Neuronal stem cell (in vitro differentiated cells): ENCODE results near the gene RNU6-9.
A peak's percentile ranks its signal among the peaks of the same experiment; 100 is the strongest.

Experiments
- DNase-seq: peaks from one replicate; pipeline ENCODE4 v3.0.0-alpha.2; 2013; ENCODE audit warnings: low spot score
- H2AFZ ChIP-seq: one replicate; pipeline ENCODE4 v1.6.1; 2013; ENCODE audit warnings: mild to moderate bottlenecking, low read length, inconsistent platforms
- H2AK5ac ChIP-seq: 2 replicates; pipeline ENCODE4 v1.6.1; 2013; ENCODE audit warnings: low read depth, mild to moderate bottlenecking, inconsistent platforms, low read length, moderate library complexity, mixed read lengths
- H2BK120ac ChIP-seq: 2 replicates; pipeline ENCODE4 v1.6.1; 2013; ENCODE audit warnings: low read depth, mild to moderate bottlenecking, inconsistent platforms, low read length, moderate library complexity, mixed read lengths
- H2BK12ac ChIP-seq: one replicate; pipeline ENCODE4 v1.6.1; 2013; ENCODE audit warnings: low read length, inconsistent platforms
- H2BK15ac ChIP-seq: 2 replicates; pipeline ENCODE4 v1.6.1; 2013; ENCODE audit warnings: mild to moderate bottlenecking, low read length, inconsistent platforms, mixed read lengths
- H2BK5ac ChIP-seq: one replicate; pipeline ENCODE4 v1.6.1; 2013; ENCODE audit warnings: inconsistent platforms, mild to moderate bottlenecking, low read length, moderate library complexity
- H3K14ac ChIP-seq: one replicate; pipeline ENCODE4 v1.6.1; 2013; ENCODE audit warnings: low read length, inconsistent platforms
- H3K18ac ChIP-seq: 2 replicates; pipeline ENCODE4 v1.6.1; 2013; ENCODE audit warnings: low read length, inconsistent platforms
- H3K23ac ChIP-seq: 2 replicates; pipeline ENCODE4 v1.6.1; 2013; ENCODE audit warnings: low read depth, mild to moderate bottlenecking, mixed read lengths, low read length, inconsistent platforms; ENCODE audit not compliant: poor library complexity
- H3K27ac ChIP-seq: replicated peaks from 3 replicates; pipeline ENCODE4 v1.5.1; 2013; ENCODE audit warnings: low read length, inconsistent platforms
- H3K27me3 ChIP-seq, 3 experiments: 2 replicates each; pipeline ENCODE4 v1.6.1; 2013; ENCODE audit warnings: low read length in 3 of 3, mild to moderate bottlenecking in 2 of 3, inconsistent platforms in 1 of 3, low read depth in 1 of 3, mixed read lengths in 1 of 3, moderate library complexity in 1 of 3; ENCODE audit not compliant: control insufficient read depth in 3 of 3, insufficient read depth in 3 of 3
- H3K36me3 ChIP-seq, 2 donors: replicated peaks in 1 of 2; 2 replicates each; pipeline ENCODE4 v1.6.1; 2013; ENCODE audit warnings: low read length in 2 of 2; ENCODE audit not compliant: control insufficient read depth in 2 of 2, insufficient read depth in 2 of 2
- H3K4ac ChIP-seq: 2 replicates; pipeline ENCODE4 v1.6.1; 2013; ENCODE audit warnings: inconsistent platforms, mild to moderate bottlenecking, low read length, moderate library complexity
- H3K4me1 ChIP-seq, 2 donors: 1 replicate in 1 of 2; 2 replicates in 1 of 2; pipeline ENCODE4 v1.6.1; 2013; ENCODE audit warnings: low read length in 2 of 2, low read depth in 1 of 2; ENCODE audit not compliant: control insufficient read depth in 2 of 2, insufficient read depth in 1 of 2
- H3K4me2 ChIP-seq: one replicate; pipeline ENCODE4 v1.6.1; 2013; ENCODE audit warnings: mild to moderate bottlenecking, low read length, inconsistent platforms; ENCODE audit not compliant: insufficient read depth, poor library complexity, severe bottlenecking
- H3K4me3 ChIP-seq, 2 donors: 2 replicates each; pipeline ENCODE4 v1.5.1; 2013; ENCODE audit warnings: low read length in 2 of 2, mild to moderate bottlenecking in 2 of 2, inconsistent platforms in 1 of 2, moderate library complexity in 1 of 2
- H3K79me1 ChIP-seq: one replicate; pipeline ENCODE4 v1.6.1; 2013; ENCODE audit warnings: low read depth, mild to moderate bottlenecking, inconsistent platforms, low read length, moderate library complexity
- H3K9ac ChIP-seq: one replicate; pipeline ENCODE4 v1.6.1; 2013; ENCODE audit warnings: mild to moderate bottlenecking, low read depth, low read length, inconsistent platforms; ENCODE audit not compliant: poor library complexity
- H3K9me3 ChIP-seq, 2 donors: replicated peaks in 1 of 2; 2 replicates each; pipeline versions ENCODE3 to v1.6.1; 2013; ENCODE audit warnings: low read length in 2 of 2, mild to moderate bottlenecking in 2 of 2, inconsistent platforms in 1 of 2, low read depth in 1 of 2, mixed read lengths in 1 of 2, moderate library complexity in 1 of 2; ENCODE audit not compliant: control insufficient read depth in 2 of 2, insufficient read depth in 1 of 2
- H4K8ac ChIP-seq: one replicate; pipeline ENCODE4 v1.6.1; 2013; ENCODE audit warnings: low read depth, mild to moderate bottlenecking, inconsistent platforms, low read length, moderate library complexity
- H4K91ac ChIP-seq: one replicate; pipeline ENCODE4 v1.6.1; 2013; ENCODE audit warnings: low read length, low read depth, mild to moderate bottlenecking, inconsistent platforms; ENCODE audit not compliant: poor library complexity
- WGBS, 2 donors: extraction: QIAGEN DNeasy Blood & Tissue Kit; methylation state at CpG; one replicate each; pipeline ENCODE4 v1.1.7; 2013; ENCODE audit warnings: missing lambda C conversion rate in 2 of 2, mixed read lengths in 1 of 2; ENCODE audit not compliant: insufficient read length in 2 of 2, insufficient replicate concordance in 1 of 2; ENCODE audit errors: extremely low coverage in 2 of 2; 5-methylcytosine and 5-hydroxymethylcytosine counted together

Gene RNU6-9

DNA sequence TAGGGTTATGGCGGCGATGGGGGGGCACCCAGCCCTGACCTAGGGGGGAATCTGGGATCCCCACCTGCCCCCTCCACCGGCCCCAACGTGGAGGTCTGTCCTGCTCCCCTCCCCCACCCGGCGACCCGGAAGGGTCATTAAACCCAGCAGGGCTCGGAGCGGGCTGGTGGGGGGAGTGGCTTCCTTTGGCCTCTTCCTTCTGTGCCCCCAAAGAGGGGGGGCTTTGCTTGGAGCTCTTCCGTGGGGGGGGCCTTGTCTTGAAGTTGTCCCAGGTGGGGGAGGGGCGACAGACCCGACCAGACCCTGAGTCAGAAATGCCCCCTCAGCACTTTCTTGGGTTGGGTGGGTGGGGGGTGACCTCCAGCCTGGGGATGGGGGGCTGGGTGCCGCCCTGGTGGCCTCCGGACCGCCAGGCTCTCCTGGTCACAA, 34.1 kb downstream of the RNU6-9 start:
- H3K27ac ChIP-seq: peak overlapping the region; percentile 71
- peak overlapping the region; percentile 97 for H2AFZ ChIP-seq
- H4K8ac ChIP-seq: no peak overlapping the region
- no peak overlapping the region for H2BK12ac ChIP-seq
- H2BK15ac ChIP-seq: peak overlapping the region; percentile 96
- WGBS, 2 donors: no CpG with 5 or more reads among the region's 15 CpGs
- peak overlapping the region; percentile 80 for H3K4me2 ChIP-seq
- H3K9me3 ChIP-seq: no peaks in the 10 kb centered on the region
- H2BK5ac ChIP-seq: peak overlapping the region; percentile 98
- peak overlapping the region; percentile 98 for H2AK5ac ChIP-seq
- no peak overlapping the region for H3K4ac ChIP-seq
- no peak overlapping the region for H2BK120ac ChIP-seq
- H3K9ac ChIP-seq: peak overlapping the region; percentile 77
- peaks cover 16% of the 10 kb centered on the region for H3K79me1 ChIP-seq
- no peak for DNase-seq
- H3K14ac ChIP-seq: no peak overlapping the region
- peaks cover 0 to 2% (median 0%) of the 10 kb centered on the region in 3 experiments for H3K27me3 ChIP-seq
- peaks cover 19 to 38% of the 10 kb centered on the region in 2 donors for H3K36me3 ChIP-seq
- peak overlapping the region; percentile 74 to 97 for H3K4me3 ChIP-seq
- H4K91ac ChIP-seq: no peak overlapping the region
- peak overlapping the region; percentile 85 for H3K23ac ChIP-seq
- H3K4me1 ChIP-seq: peaks cover 9 to 10% of the 10 kb centered on the region in 2 donors
- H3K18ac ChIP-seq: no peak overlapping the region

DNA sequence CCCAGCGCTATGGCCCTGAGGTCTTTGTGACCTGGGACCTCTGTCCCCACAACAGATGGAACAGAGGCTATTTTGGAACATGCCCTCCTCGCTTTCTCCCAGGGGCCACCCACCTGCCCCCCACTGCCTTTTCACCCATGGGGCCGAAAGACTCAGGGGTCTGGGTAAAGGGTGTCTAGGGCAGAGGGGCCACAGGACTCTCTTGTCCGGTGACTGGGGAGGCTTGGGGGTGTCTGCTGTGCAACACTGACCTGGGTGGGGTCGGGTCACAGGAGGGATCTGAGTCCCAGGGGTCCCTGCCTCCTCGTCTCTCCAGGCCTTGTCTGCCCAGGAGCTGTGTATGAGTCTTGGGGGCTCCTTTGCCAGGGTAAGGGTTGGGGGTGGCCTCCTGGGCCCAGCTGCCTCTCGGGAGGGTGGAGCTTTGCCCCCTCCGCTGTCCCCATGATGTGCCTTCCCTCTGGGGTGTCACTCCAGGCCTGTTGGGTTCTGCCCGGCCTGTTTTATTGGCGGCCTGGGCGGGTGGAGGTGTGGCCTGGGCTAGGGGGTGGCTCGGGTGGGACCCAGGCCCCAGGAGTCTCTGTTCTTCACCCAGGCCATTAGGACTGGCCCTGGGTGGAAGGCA, 34.6 kb downstream of the RNU6-9 start:
- Histone ChIP-seq H2AK5ac (peak overlapping the region; percentile 98), H3K9ac (peak overlapping the region; percentile 77), H2BK5ac (peak overlapping the region; percentile 98), H3K4me2 (peak overlapping the region; percentile 56), H2BK12ac (no peak overlapping the region), H3K18ac (peak overlapping the region; percentile 78), H3K36me3 (peaks cover 23 to 43% of the 10 kb centered on the region in 2 donors), H3K27ac (peak overlapping the region; percentile 71), H3K14ac (peak overlapping the region; percentile 47), H3K27me3 (peaks cover 0 to 2% (median 0%) of the 10 kb centered on the region in 3 experiments), H4K91ac (no peak overlapping the region), H2BK120ac (no peak overlapping the region), H2AFZ (no peak overlapping the region), H3K23ac (peak overlapping the region; percentile 85), H3K4me3 (peak overlapping the region; percentile 66 to 97), H2BK15ac (peak overlapping the region; percentile 96), H3K79me1 (peaks cover 19% of the 10 kb centered on the region), H3K4me1 (peaks cover 12% of the 10 kb centered on the region in 2 donors), H4K8ac (peak overlapping the region; percentile 82), H3K9me3 (no peaks in the 10 kb centered on the region), H3K4ac (peak overlapping the region; percentile 10)
- DNase-seq: no peak
- no CpG with 5 or more reads among the region's 12 CpGs for WGBS, 2 donors

DNA sequence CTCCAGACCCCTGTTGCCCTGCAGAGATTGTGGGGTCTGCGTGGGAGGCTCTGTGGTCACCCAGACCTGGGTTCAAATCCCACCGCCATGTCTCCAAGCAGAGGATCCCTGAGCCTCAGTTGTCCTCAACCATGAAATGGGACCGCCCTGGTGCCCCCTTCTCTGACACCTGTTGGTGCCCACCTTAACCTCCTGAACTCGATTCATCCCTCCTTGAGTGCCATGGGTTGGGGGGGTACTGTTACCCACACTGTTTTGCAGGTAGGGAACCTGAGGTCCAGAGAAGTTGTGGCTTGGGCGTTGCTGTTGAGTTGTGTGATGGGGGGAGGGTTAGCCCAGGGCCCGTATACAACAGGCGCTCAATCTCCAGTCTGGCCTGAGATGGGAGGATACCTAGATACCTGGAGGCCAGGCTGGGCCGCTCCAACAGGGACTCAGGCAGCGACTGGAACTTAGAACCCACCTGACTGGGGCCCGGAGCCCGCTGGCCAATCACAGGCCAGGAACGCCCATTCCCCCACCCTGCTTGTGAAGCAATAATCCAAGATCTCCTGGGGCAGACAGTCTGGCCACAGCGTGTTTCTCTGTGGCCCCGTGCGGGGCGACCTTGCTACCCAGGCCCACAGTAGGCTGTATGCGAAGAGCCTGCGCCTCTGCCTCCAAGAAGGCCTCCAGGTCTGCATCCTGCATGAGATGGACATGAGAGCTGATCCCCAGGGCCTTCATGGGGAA, 35.4 kb downstream of the RNU6-9 start:
- Histone ChIP-seq H2BK15ac (peak overlapping the region; percentile 96), H4K8ac (peak overlapping the region; percentile 82), H3K18ac (no peak overlapping the region), H2AK5ac (peak overlapping the region; percentile 98), H3K4me1 (peaks cover 13 to 14% of the 10 kb centered on the region in 2 donors), H2BK12ac (peak overlapping the region; percentile 16), H3K4me2 (no peak overlapping the region), H2AFZ (no peak overlapping the region), H3K23ac (peak overlapping the region; percentile 73), H3K14ac (no peak overlapping the region), H3K79me1 (peaks cover 19% of the 10 kb centered on the region), H3K4ac (no peak overlapping the region), H3K27ac (peak overlapping the region; percentile 71), H2BK120ac (no peak overlapping the region), H4K91ac (no peak overlapping the region), H3K36me3 (peaks cover 23 to 49% of the 10 kb centered on the region in 2 donors), H3K9me3 (no peaks in the 10 kb centered on the region), H3K4me3 (no peak overlapping the region), H2BK5ac (peak overlapping the region; percentile 98), H3K27me3 (peaks cover 0 to 2% (median 0%) of the 10 kb centered on the region in 3 experiments), H3K9ac (no peak overlapping the region)
- no CpG with 5 or more reads among the region's 18 CpGs for WGBS, 2 donors
- no peak for DNase-seq
